Ovary (tissue), 9 donors: ENCODE data around the gene RGS1. TPM values are rescaled to one million over a fixed set of nuclear protein-coding genes. Genes with fewer than 3 reads are reported as not detected.

Source experiments
- DNase-seq, 5 donors: peaks; one replicate each; pipeline ENCODE4 v3.0.0-alpha.2; 2019 to 2020
- H3K27ac ChIP-seq, 2 donors: fragments of 200-600 bp; one replicate each; pipeline versions ENCODE4 v1.5.1 to v1.8.0; 2019 to 2022
- H3K27me3 ChIP-seq: fragments of 200-600 bp; one replicate; pipeline ENCODE4 v1.8.0; 2022
- H3K36me3 ChIP-seq: fragments of 200-600 bp; sonication (generic); one replicate; pipeline ENCODE4 v1.5.1; 2019
- H3K4me1 ChIP-seq: one replicate; pipeline ENCODE4 v1.8.1; 2013; ENCODE audit warnings: mild to moderate bottlenecking, moderate library complexity; ENCODE audit not compliant: insufficient read depth
- H3K4me3 ChIP-seq: fragments of 200-600 bp; sonication (generic); one replicate; pipeline ENCODE4 v1.5.1; 2017
- H3K9me3 ChIP-seq, 2 donors: fragments of 200-600 bp in 1 of 2; sonication (generic) in 1 of 2; one replicate each; pipeline versions ENCODE4 v1.5.1 to v1.8.1; 2013 to 2019; ENCODE audit warnings: mild to moderate bottlenecking in 1 of 2, moderate library complexity in 1 of 2
- CTCF ChIP-seq, 3 donors: fragments of 450-650 bp in 2 of 3; fragments of 200-600 bp in 1 of 3; IDR thresholded peaks; one replicate each; pipeline versions ENCODE4 v1.5.1 to v1.8.0; 2016 to 2022; ENCODE audit warnings: antibody characterized with exemption in 3 of 3, mild to moderate bottlenecking in 1 of 3
- EP300 ChIP-seq: sonication (generic); formaldehyde crosslinking; IDR thresholded peaks from one replicate; pipeline ENCODE4 v1.6.1; 2017; ENCODE audit warnings: antibody characterized with exemption
- POLR2A ChIP-seq: fragments of 450-650 bp; IDR thresholded peaks from one replicate; pipeline ENCODE4 v1.6.1; 2017; ENCODE audit warnings: antibody characterized with exemption, mild to moderate bottlenecking, moderate library complexity
- WGBS, 3 donors: extraction: QIAGEN DNeasy Blood & Tissue Kit in 1 of 3; methylation state at CpG; one replicate each; pipeline versions ENCODE4 v1.1.5 to v1.1.7; 2013 to 2017; 5-methylcytosine and 5-hydroxymethylcytosine counted together
- intact Hi-C, 4 donors: fragments of 100-400 bp; cut with DNase I; formaldehyde crosslinking; loops; one replicate each; pipeline versions ENCODE4 v1.11.0 to v1.15.1; 2022 to 2023
- polyA plus RNA-seq, 2 donors: library from polyadenylated mRNA; stranded (reverse); fragments of 200-250 nt in 1 of 2; fragments of 350-450 nt in 1 of 2; fragmentation: Illumina TruSeq in 1 of 2; extraction: RNeasy Lipid Tissue Mini Kit (QIAGEN cat#74804) in 1 of 2; gene quantifications; one replicate each; pipeline ENCODE4 v1.2.3, GENCODE V29; 2013 to 2014
- total RNA-seq, 7 donors: library from RNA; depleted of rRNA in 2 of 7; stranded (reverse); fragments of >200 nt in 2 of 7; fragmentation: NEBNext Ultra II Directional in 3 of 7; extraction: Animal tissue kit (Norgen Biotek cat#: 25700) in 3 of 7; gene quantifications; one replicate each; pipeline versions ENCODE4 v1.1.0 to v1.2.4, GENCODE V29; 2016 to 2023
- donor health status: DM: no; HTN: no; CAD: no; lungs with moderate emphysema.
- donor health status: DM: no; HTN: no; CAD: no.
- donor health status: Bipolar disorder and iron deficiency.
- donor health status: DM: yes; HTN: yes; CAD: no.
- donor health status: DM: no; HTN: no; CAD: no.
- donor health status: DM: yes; HTN: yes; CAD: no.

RGS1 gene
- total and polyA plus RNA-seq, 9 donors = 7.5 to 129 (median 17.0) TPM

GRCh38 chr1:192601567-192601966 lies 26.0 kb downstream of the RGS1 start:
- H3K4me3 ChIP-seq = no peak overlapping the region
- H3K9me3 ChIP-seq = no peaks in the 10 kb centered on the region
- no peak for TF ChIP-seq POLR2A
- no peak for TF ChIP-seq EP300
- no peak for TF ChIP-seq CTCF (IDR thresholded peaks at IDR 0.05)
- no peaks in the 10 kb centered on the region for H3K27me3 ChIP-seq
- no peak for DNase-seq
- intact Hi-C loops = loop anchor here in 3 of 4 donors (10.0 kb wide), 1 partner anchor 127 kb away; no protein-coding TSS in a partner anchor
- no peaks in the 10 kb centered on the region for H3K36me3 ChIP-seq
- H3K4me1 ChIP-seq = no peaks in the 10 kb centered on the region
- H3K27ac ChIP-seq = no peak overlapping the region

- TF ChIP-seq CTCF (IDR thresholded peaks at IDR 0.05) (no peak), EP300 (no peak), POLR2A (no peak)
- DNase-seq = no peak
- 76 to 87% (median 80%) methylated on average over 1 of the region's 1 CpG for WGBS, 3 donors
- intact Hi-C loops = loop anchor here in 3 of 4 donors (10.0 kb wide), 1 partner anchor 128 kb away; no protein-coding TSS in a partner anchor
- Histone ChIP-seq H3K27me3 (no peaks in the 10 kb centered on the region), H3K4me1 (no peaks in the 10 kb centered on the region), H3K4me3 (no peak overlapping the region), H3K36me3 (no peaks in the 10 kb centered on the region), H3K27ac (no peak overlapping the region), H3K9me3 (no peaks in the 10 kb centered on the region)
Observed at GRCh38 chr1:192602757-192603156, 27.2 kb downstream of the RGS1 start.

- 74 to 80% (median 78%) methylated on average over 3 of the region's 3 CpGs for WGBS, 3 donors
- no peak overlapping the region for H3K27ac ChIP-seq
- no peaks in the 10 kb centered on the region for H3K36me3 ChIP-seq
- H3K27me3 ChIP-seq = no peaks in the 10 kb centered on the region
- no peak for TF ChIP-seq EP300
- no peak for TF ChIP-seq CTCF (IDR thresholded peaks at IDR 0.05)
- TF ChIP-seq POLR2A = no peak
- intact Hi-C loops = loop anchor here in 3 of 4 donors (10.0 kb wide), 1 partner anchor 129 kb away; no protein-coding TSS in a partner anchor
- H3K4me1 ChIP-seq = no peaks in the 10 kb centered on the region
- no peaks in the 10 kb centered on the region for H3K9me3 ChIP-seq
- no peak for DNase-seq
- no peak overlapping the region for H3K4me3 ChIP-seq
Observed at GRCh38 chr1:192603218-192603787, 27.7 kb downstream of the RGS1 start.

- intact Hi-C loops = loop anchor here (5.0 to 10.0 kb wide), 2 partner anchors 128 to 130 kb away; no protein-coding TSS in a partner anchor
- no peak for TF ChIP-seq POLR2A
- no peak for TF ChIP-seq EP300
- no peak for TF ChIP-seq CTCF (IDR thresholded peaks at IDR 0.05)
- Histone ChIP-seq H3K36me3 (no peaks in the 10 kb centered on the region), H3K9me3 (no peaks in the 10 kb centered on the region), H3K4me1 (no peaks in the 10 kb centered on the region), H3K27ac (no peak overlapping the region), H3K4me3 (no peak overlapping the region), H3K27me3 (no peaks in the 10 kb centered on the region)
- no peak for DNase-seq
- WGBS, 3 donors = 75 to 83% (median 77%) methylated on average over 3 of the region's 3 CpGs
Observed at GRCh38 chr1:192604979-192605620, 29.5 kb downstream of the RGS1 start.
